Keratinocyte (primary cell): Measurements from ENCODE around the gene CYP2U1. TPM values are rescaled to one million over a fixed set of nuclear protein-coding genes. Genes with fewer than 3 reads are reported as not detected.

Source experiments
- DNase-seq: peaks from one replicate; pipeline ENCODE4 v3.0.0-alpha.2; 2011; ENCODE audit warnings: low read depth, missing footprints, low spot score
- FAIRE-seq: peaks from 2 replicates; lab custom pipeline; 2011; peaks lifted over from hg19 to GRCh38; lab: Jason Lieb, UNC
- H2AFZ ChIP-seq: 2 replicates; pipeline ENCODE4 v1.6.0; 2012; ENCODE audit warnings: low read length, control low read depth, inconsistent platforms; ENCODE audit not compliant: control insufficient read depth
- H3K27ac ChIP-seq: 2 replicates; pipeline ENCODE4 v1.5.1; 2011; ENCODE audit warnings: low read length; ENCODE audit not compliant: control insufficient read depth, insufficient read depth
- H3K27me3 ChIP-seq: 3 replicates; pipeline ENCODE4 v1.6.0; 2011; ENCODE audit warnings: low read length; ENCODE audit not compliant: control insufficient read depth, insufficient read depth; ENCODE audit errors: extremely low read depth
- H3K36me3 ChIP-seq, 2 experiments: 2 replicates in 1 of 2; 3 replicates in 1 of 2; pipeline ENCODE4 v1.5.1; 2011; ENCODE audit warnings: low read length in 2 of 2, mild to moderate bottlenecking in 1 of 2; ENCODE audit not compliant: control insufficient read depth in 2 of 2, insufficient read depth in 2 of 2; ENCODE audit errors: extremely low read depth in 1 of 2
- H3K4me1 ChIP-seq: 3 replicates; pipeline ENCODE4 v1.5.1; 2011; ENCODE audit warnings: low read length; ENCODE audit not compliant: control insufficient read depth, insufficient read depth; ENCODE audit errors: extremely low read depth
- H3K4me2 ChIP-seq: 3 replicates; pipeline ENCODE4 v1.6.0; 2011; ENCODE audit warnings: low read depth, low read length; ENCODE audit not compliant: control insufficient read depth, insufficient read depth; ENCODE audit errors: extremely low read depth
- H3K4me3 ChIP-seq, 3 experiments: fragments of 200-600 bp in 1 of 3; sonication (generic) in 1 of 3; 2 replicates in 2 of 3; 3 replicates in 1 of 3; pipeline ENCODE4 v1.5.1; 2011 to 2016; ENCODE audit warnings: low read length in 3 of 3, mild to moderate bottlenecking in 3 of 3, control low read depth in 2 of 3, inconsistent platforms in 1 of 3, low read depth in 1 of 3, mixed read lengths in 1 of 3, mixed run types in 1 of 3, moderate library complexity in 1 of 3; ENCODE audit not compliant: control insufficient read depth in 2 of 3, insufficient read depth in 2 of 3; ENCODE audit errors: extremely low read depth in 1 of 3
- H3K79me2 ChIP-seq: 2 replicates; pipeline ENCODE4 v1.6.0; 2012; ENCODE audit warnings: low read length; ENCODE audit not compliant: control insufficient read depth, insufficient read depth
- H3K9ac ChIP-seq: 3 replicates; pipeline ENCODE4 v1.6.0; 2011; ENCODE audit warnings: low read length; ENCODE audit not compliant: control insufficient read depth, insufficient read depth; ENCODE audit errors: extremely low read depth
- H3K9me1 ChIP-seq: 3 replicates; pipeline ENCODE4 v1.6.0; 2011; ENCODE audit warnings: low read length; ENCODE audit not compliant: control insufficient read depth, insufficient read depth; ENCODE audit errors: extremely low read depth
- H3K9me3 ChIP-seq: 2 replicates; pipeline ENCODE4 v1.5.1; 2012; ENCODE audit warnings: low read depth, low read length; ENCODE audit not compliant: control insufficient read depth
- H4K20me1 ChIP-seq: 3 replicates; pipeline ENCODE4 v1.6.0; 2011; ENCODE audit warnings: low read length; ENCODE audit not compliant: control insufficient read depth, insufficient read depth; ENCODE audit errors: extremely low read depth
- EZH2 ChIP-seq: IDR thresholded peaks from one replicate; pipeline ENCODE4 v1.6.1; 2012; ENCODE audit warnings: inconsistent platforms, mild to moderate bottlenecking, low read length, moderate library complexity
- dilution Hi-C: fragments of 300-500 bp; cut with MboI; formaldehyde crosslinking; loops from one replicate; pipeline ENCODE4 v1.7.0; 2020; ENCODE audit warnings: low sequenced_read_pairs; ENCODE audit not compliant: extremely low pct_ligation_motif_present
- polyA plus RNA-seq, 5 experiments: library from polyadenylated mRNA; depleted of rRNA in 3 of 5; stranded (reverse) in 3 of 5; stranded (forward) in 1 of 5; unstranded in 1 of 5; fragments of >200 nt; gene quantifications; 1 replicate in 1 of 5; 2 replicates in 3 of 5; 3 replicates in 1 of 5; pipeline versions ENCODE4 v1.2.1 to v1.2.3, GENCODE V29; 2011 to 2012; ENCODE audit warnings: missing spikeins in 2 of 5, low read depth in 1 of 5, low replicate concordance in 1 of 5
- TF ChIP-seq, protein P1 (sequence below), 3 experiments: IDR thresholded peaks in 1 of 3; conservative IDR thresholded peaks in 1 of 3; optimal IDR thresholded peaks in 1 of 3; 2 replicates in 2 of 3; 3 replicates in 1 of 3; pipeline versions ENCODE3 to v1.5.1; 2011; ENCODE audit warnings: low read length in 3 of 3, mild to moderate bottlenecking in 3 of 3, moderate library complexity in 2 of 3, control low read depth in 1 of 3, inconsistent platforms in 1 of 3; ENCODE audit not compliant: insufficient read depth in 2 of 3; ENCODE audit errors: extremely low read depth in 1 of 3

Gene CYP2U1
- polyA plus RNA-seq, 1 donor (not counting 4 experiments of a cell fraction or from before 2014, with no cell fraction given): 3.4 TPM

DNA sequence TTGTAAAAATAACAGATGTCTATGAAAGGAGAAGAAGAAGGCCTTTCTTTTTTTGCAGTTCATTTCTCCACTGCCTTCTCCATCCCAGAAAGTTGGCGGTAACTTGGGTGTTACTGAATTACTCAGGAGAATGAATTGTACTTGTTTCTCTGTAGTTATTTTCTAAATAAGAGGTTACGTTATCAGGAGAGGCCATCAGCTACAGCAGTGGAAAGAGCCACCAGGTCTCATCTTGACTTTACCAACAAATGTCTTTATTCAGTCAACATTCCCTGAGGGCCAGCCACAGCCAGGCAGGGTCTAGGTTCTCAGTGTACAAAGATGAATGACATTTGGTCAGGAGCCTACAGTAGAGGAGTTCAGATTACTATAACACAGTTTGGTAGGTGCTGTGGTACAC lies 66.4 kb downstream of the CYP2U1 start:
- H3K4me2 ChIP-seq: no peak overlapping the region
- H3K4me3 ChIP-seq: no peak overlapping the region
- H3K36me3 ChIP-seq: peaks cover 0 to 7% of the 10 kb centered on the region in 2 experiments
- no peak for TF ChIP-seq EZH2
- TF ChIP-seq, protein P1, sequence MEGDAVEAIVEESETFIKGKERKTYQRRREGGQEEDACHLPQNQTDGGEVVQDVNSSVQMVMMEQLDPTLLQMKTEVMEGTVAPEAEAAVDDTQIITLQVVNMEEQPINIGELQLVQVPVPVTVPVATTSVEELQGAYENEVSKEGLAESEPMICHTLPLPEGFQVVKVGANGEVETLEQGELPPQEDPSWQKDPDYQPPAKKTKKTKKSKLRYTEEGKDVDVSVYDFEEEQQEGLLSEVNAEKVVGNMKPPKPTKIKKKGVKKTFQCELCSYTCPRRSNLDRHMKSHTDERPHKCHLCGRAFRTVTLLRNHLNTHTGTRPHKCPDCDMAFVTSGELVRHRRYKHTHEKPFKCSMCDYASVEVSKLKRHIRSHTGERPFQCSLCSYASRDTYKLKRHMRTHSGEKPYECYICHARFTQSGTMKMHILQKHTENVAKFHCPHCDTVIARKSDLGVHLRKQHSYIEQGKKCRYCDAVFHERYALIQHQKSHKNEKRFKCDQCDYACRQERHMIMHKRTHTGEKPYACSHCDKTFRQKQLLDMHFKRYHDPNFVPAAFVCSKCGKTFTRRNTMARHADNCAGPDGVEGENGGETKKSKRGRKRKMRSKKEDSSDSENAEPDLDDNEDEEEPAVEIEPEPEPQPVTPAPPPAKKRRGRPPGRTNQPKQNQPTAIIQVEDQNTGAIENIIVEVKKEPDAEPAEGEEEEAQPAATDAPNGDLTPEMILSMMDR (optimal IDR thresholded peaks at IDR 0.05 in 1 of 3, IDR thresholded peaks at IDR 0.05 in 1 of 3, conservative IDR thresholded peaks at IDR 0.05 in 1 of 3; ENCODE audit: extremely low read depth in 1 of 3, insufficient read depth in 2 of 3, low read length in 3 of 3): no peak
- DNase-seq: no peak
- H3K9me1 ChIP-seq: peaks cover 3% of the 10 kb centered on the region
- dilution Hi-C loops: no loop called here
- H4K20me1 ChIP-seq: no peaks in the 10 kb centered on the region
- H3K27me3 ChIP-seq: no peaks in the 10 kb centered on the region
- H2AFZ ChIP-seq: no peak overlapping the region
- peaks cover 35% of the 10 kb centered on the region for H3K79me2 ChIP-seq
- H3K9ac ChIP-seq: no peak overlapping the region
- no peaks in the 10 kb centered on the region for H3K9me3 ChIP-seq
- no peak overlapping the region for H3K27ac ChIP-seq
- no peaks in the 10 kb centered on the region for H3K4me1 ChIP-seq
- FAIRE-seq: no peak

DNA sequence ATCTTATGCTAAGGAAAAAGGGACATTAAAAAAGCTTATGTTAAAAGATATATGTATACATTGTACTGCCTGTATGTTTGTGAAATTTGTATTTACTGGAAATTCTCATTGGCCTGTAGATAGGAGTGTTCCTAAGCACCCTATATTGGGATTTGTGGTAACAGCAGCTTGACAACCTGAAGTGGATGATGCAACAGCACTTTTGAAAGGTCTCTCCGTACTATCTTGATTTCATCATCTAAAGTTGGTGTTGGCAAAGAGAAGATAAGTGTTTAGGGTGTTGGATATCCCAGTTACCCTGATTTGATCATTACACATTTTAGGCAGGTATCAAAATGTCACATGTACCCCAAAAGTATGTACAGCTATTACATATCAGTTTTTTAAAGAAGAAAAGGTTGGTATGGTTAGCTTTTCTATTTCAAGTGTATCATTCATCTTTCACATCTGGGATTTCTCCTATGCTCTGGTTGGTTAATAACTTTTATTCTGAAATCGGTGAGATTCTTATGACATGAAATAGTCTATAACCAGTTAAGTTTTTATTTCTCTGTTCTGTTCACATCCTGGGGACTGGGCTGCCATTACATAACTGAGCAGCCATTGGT lies 68.7 kb downstream of the CYP2U1 start:
- Histone ChIP-seq H3K27ac (no peak overlapping the region), H3K9me3 (no peaks in the 10 kb centered on the region), H3K79me2 (peaks cover 15% of the 10 kb centered on the region), H2AFZ (no peak overlapping the region), H3K9me1 (peaks cover 3% of the 10 kb centered on the region), H3K36me3 (peaks cover 0 to 7% of the 10 kb centered on the region in 2 experiments), H3K4me3 (no peak overlapping the region), H3K9ac (no peak overlapping the region), H3K4me1 (no peaks in the 10 kb centered on the region), H3K4me2 (no peak overlapping the region), H4K20me1 (no peaks in the 10 kb centered on the region), H3K27me3 (no peaks in the 10 kb centered on the region)
- FAIRE-seq (no peak), DNase-seq (no peak)
- dilution Hi-C loops: no loop called here
- TF ChIP-seq, protein P1 (optimal IDR thresholded peaks at IDR 0.05 in 1 of 3, IDR thresholded peaks at IDR 0.05 in 1 of 3, conservative IDR thresholded peaks at IDR 0.05 in 1 of 3; ENCODE audit: extremely low read depth in 1 of 3, insufficient read depth in 2 of 3, low read length in 3 of 3): no peak
- no peak for TF ChIP-seq EZH2
